Hepatocyte (in vitro differentiated cells): ENCODE measurements around the gene CDKL5. TPM values are rescaled to one million over a fixed set of nuclear protein-coding genes. Genes with fewer than 3 reads are reported as not detected.

Source experiments
- DNase-seq: peaks from one replicate; pipeline ENCODE4 v3.0.0-alpha.2; 2016; ENCODE audit warnings: low spot score
- H2AFZ ChIP-seq: fragments of 200-600 bp; sonication (generic); 2 replicates; pipeline ENCODE4 v1.6.0; 2016; ENCODE audit warnings: antibody characterized with exemption, mild to moderate bottlenecking
- H3K27ac ChIP-seq: fragments of 200-600 bp; sonication (generic); 2 replicates; pipeline ENCODE4 v1.5.1; 2016; ENCODE audit warnings: mild to moderate bottlenecking
- H3K27me3 ChIP-seq: fragments of 200-600 bp; sonication (generic); 2 replicates; pipeline ENCODE4 v1.6.1; 2016
- H3K36me3 ChIP-seq: fragments of 200-600 bp; sonication (generic); replicated peaks from 2 replicates; pipeline ENCODE4 v1.5.1; 2016; ENCODE audit warnings: low read depth; ENCODE audit not compliant: insufficient read depth
- H3K4me1 ChIP-seq: fragments of 200-600 bp; sonication (generic); 2 replicates; pipeline ENCODE4 v1.5.1; 2016; ENCODE audit warnings: mild to moderate bottlenecking, moderate library complexity; ENCODE audit not compliant: insufficient read depth
- H3K4me2 ChIP-seq: fragments of 200-600 bp; sonication (generic); 2 replicates; pipeline ENCODE4 v1.6.0; 2016
- H3K4me3 ChIP-seq: fragments of 200-600 bp; sonication (generic); 2 replicates; pipeline ENCODE4 v1.5.1; 2016; ENCODE audit warnings: mild to moderate bottlenecking
- H3K79me2 ChIP-seq: fragments of 200-600 bp; sonication (generic); 2 replicates; pipeline ENCODE4 v1.6.0; 2017; ENCODE audit warnings: mild to moderate bottlenecking
- H3K9me2 ChIP-seq: fragments of 200-600 bp; sonication (generic); replicated peaks from 2 replicates; pipeline ENCODE4 v1.6.0; 2017; ENCODE audit warnings: mild to moderate bottlenecking; ENCODE audit not compliant: insufficient read depth
- H3K9me3 ChIP-seq: fragments of 200-600 bp; sonication (generic); 2 replicates; pipeline ENCODE4 v1.5.1; 2016; ENCODE audit warnings: low read depth, mild to moderate bottlenecking
- H4K20me1 ChIP-seq: fragments of 200-600 bp; sonication (generic); 2 replicates; pipeline ENCODE4 v1.6.0; 2016; ENCODE audit warnings: mild to moderate bottlenecking; ENCODE audit not compliant: insufficient read depth, poor library complexity, severe bottlenecking
- CTCF ChIP-seq: fragments of 200-600 bp; sonication (generic); IDR thresholded peaks from 2 replicates; pipeline ENCODE4 v1.5.1; 2016; ENCODE audit warnings: antibody characterized with exemption, mild to moderate bottlenecking; ENCODE audit not compliant: poor library complexity
- EZH2 ChIP-seq: fragments of 200-600 bp; sonication (generic); IDR thresholded peaks from 2 replicates; pipeline ENCODE4 v1.6.1; 2016; ENCODE audit warnings: antibody characterized with exemption, mild to moderate bottlenecking, borderline replicate concordance
- EZH2phosphoT487 ChIP-seq: fragments of 200-600 bp; sonication (generic); IDR thresholded peaks from one replicate; pipeline ENCODE4 v1.6.1; 2018; ENCODE audit warnings: antibody characterized with exemption, mild to moderate bottlenecking, low read depth, moderate library complexity; ENCODE audit not compliant: unreplicated experiment, severe bottlenecking
- WGBS: methylation state at CpG from one replicate; pipeline ENCODE4 v1.1.6; 2016; ENCODE audit warnings: low lambda C conversion rate; ENCODE audit errors: missing lambda C conversion rate; 5-methylcytosine and 5-hydroxymethylcytosine counted together
- polyA plus RNA-seq: library from polyadenylated mRNA; unstranded; fragments of >200 nt; fragmentation: Nextera tagmentation; extraction: Ambion mirVana; gene quantifications from 2 replicates; pipeline ENCODE4 v1.2.1, GENCODE V29; 2016
- total RNA-seq: library from RNA; depleted of rRNA; stranded (reverse); fragments of >200 nt; gene quantifications from 2 replicates; pipeline ENCODE4 v1.2.3, GENCODE V29; 2014

CDKL5 gene
- total RNA-seq (16.9 and 17.7 TPM in 2 replicates), polyA plus RNA-seq (6.5 and 7.6 TPM in 2 replicates)

GRCh38 chrX:18425199-18426003 is at the start of gene CDKL5:
Gene CDKL5, plus strand, starts transcription at chrX:18425608. Its CDS starts 81,489 bp downstream, at chrX:18507097.
- Histone ChIP-seq H2AFZ (peak within 1 kb of the TSS; percentile 34), H3K4me3 (peak within 1 kb of the TSS; percentile 44), H3K4me2 (peak within 1 kb of the TSS; percentile 78), H3K9me3 (no peaks in the 10 kb centered on the region), H3K9me2 (no peaks in the 10 kb centered on the region), H3K36me3 (no peaks in the 10 kb centered on the region), H3K27ac (peak within 1 kb of the TSS; percentile 84), H3K27me3 (no peaks in the 10 kb centered on the region), H4K20me1 (no peaks in the 10 kb centered on the region), H3K4me1 (no peaks in the 10 kb centered on the region), H3K79me2 (peaks cover 44% of the 10 kb centered on the region)
- WGBS = 47% methylated on average over 53 of the region's 79 CpGs
- peak; percentile 96 for DNase-seq
- TF ChIP-seq CTCF = no peak
- TF ChIP-seq EZH2 = no peak
- no peak for TF ChIP-seq EZH2phosphoT487

- peak; percentile 25 for DNase-seq
- H2AFZ ChIP-seq = no peak overlapping the region
- no peak overlapping the region for H3K4me2 ChIP-seq
- TF ChIP-seq EZH2phosphoT487 (no peak), CTCF (peak; percentile 39)
- no peaks in the 10 kb centered on the region for H3K4me1 ChIP-seq
- H3K9me3 ChIP-seq = no peaks in the 10 kb centered on the region
- no peaks in the 10 kb centered on the region for H3K9me2 ChIP-seq
- H3K79me2 ChIP-seq = no peaks in the 10 kb centered on the region
- no peaks in the 10 kb centered on the region for H4K20me1 ChIP-seq
- no peaks in the 10 kb centered on the region for H3K36me3 ChIP-seq
- no peak overlapping the region for H3K27ac ChIP-seq
- WGBS = 54% methylated on average over 6 of the region's 6 CpGs
- no peak overlapping the region for H3K4me3 ChIP-seq
- H3K27me3 ChIP-seq = no peaks in the 10 kb centered on the region
Measured at GRCh38 chrX:18377796-18378195, 47.6 kb upstream of the CDKL5 start.

GRCh38 chrX:18389966-18390365 is 35.4 kb upstream of the CDKL5 start:
- no peaks in the 10 kb centered on the region for H3K79me2 ChIP-seq
- H2AFZ ChIP-seq = no peak overlapping the region
- no peak overlapping the region for H3K4me2 ChIP-seq
- no peak overlapping the region for H3K27ac ChIP-seq
- H3K27me3 ChIP-seq = no peaks in the 10 kb centered on the region
- no peaks in the 10 kb centered on the region for H3K4me1 ChIP-seq
- H3K36me3 ChIP-seq = no peaks in the 10 kb centered on the region
- no peak overlapping the region for H3K4me3 ChIP-seq
- no peak for DNase-seq
- 76% methylated on average over 3 of the region's 3 CpGs for WGBS
- no peaks in the 10 kb centered on the region for H3K9me2 ChIP-seq
- no peak for TF ChIP-seq EZH2phosphoT487
- TF ChIP-seq EZH2 = no peak
- TF ChIP-seq CTCF = peak; percentile 7
- no peaks in the 10 kb centered on the region for H4K20me1 ChIP-seq
- no peaks in the 10 kb centered on the region for H3K9me3 ChIP-seq
